HG03159 (cell line): ENCODE measurements around the gene SF3B1.
"Not testable (repeated sequence)": the region's sequence is repeated elsewhere in the genome, so short reads cannot be mapped to it uniquely, and the experiment has no call there.

Experiments
- ATAC-seq: cut with Tn5 transposase; IDR thresholded peaks from one replicate; pipeline ENCODE4 v1.9.1; 2021; ENCODE audit warnings: mild to moderate bottlenecking, moderate library complexity; ENCODE audit not compliant: unreplicated experiment

The SF3B1 gene

DNA sequence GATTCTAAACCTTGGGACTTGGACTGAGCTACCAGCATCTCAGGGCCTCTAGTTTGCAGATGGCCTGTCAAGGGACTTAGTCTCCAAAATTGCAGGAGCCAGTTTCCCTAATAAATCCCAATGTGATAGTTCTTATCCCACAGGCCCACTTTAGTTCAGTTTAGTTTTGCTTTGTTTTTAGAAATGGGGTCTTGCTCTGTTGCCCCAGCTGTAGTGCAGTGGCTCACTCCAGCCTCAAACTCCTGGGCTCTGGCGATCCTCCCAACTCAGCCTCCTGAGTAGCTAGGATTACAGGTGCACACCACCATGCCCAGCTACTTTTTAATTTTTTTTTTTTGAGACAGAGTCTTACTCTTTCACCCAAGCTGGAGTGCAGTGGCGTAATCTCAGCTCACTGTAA lies 2.6 kb upstream of the SF3B1 start:
- no peak for ATAC-seq

DNA sequence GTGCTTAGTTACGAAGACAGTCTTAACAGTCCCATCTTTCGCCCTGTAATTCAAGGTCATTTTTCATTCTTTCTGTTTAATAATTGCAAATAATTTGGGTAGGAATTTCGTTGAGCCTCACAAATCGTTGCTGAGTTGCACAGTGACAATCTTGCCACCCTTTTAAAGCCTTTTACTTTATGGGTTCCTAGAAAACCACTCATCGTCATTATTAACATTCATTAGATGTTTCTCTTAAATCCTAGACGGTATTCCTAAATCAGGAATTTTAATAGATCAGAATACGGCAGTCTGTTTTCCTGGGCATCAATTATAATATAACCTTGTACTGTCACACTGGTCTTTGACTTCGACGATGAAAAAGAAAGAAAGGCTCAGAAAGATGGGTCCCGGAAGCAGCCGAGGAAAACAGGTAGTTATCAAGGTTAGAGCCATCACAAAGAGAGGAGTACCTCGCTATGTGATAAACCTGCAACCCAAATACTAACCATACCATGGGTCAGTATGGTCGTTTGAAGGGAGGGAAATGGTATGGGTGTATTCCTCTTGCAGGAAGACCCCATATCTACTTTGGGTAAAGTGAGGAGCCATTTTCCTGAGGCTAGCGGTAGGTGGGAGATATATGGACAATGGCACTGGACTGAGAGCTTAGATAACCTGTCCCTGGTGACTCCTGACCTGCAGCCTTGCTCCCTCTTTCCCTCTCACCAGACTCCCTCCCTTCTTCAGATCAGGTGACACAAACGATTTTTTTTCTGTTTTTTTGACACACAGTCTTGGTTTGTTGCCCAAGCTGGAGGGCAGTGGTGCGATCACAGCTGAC lies 981 bp upstream of the SF3B1 start:
- ATAC-seq, result no peak

DNA sequence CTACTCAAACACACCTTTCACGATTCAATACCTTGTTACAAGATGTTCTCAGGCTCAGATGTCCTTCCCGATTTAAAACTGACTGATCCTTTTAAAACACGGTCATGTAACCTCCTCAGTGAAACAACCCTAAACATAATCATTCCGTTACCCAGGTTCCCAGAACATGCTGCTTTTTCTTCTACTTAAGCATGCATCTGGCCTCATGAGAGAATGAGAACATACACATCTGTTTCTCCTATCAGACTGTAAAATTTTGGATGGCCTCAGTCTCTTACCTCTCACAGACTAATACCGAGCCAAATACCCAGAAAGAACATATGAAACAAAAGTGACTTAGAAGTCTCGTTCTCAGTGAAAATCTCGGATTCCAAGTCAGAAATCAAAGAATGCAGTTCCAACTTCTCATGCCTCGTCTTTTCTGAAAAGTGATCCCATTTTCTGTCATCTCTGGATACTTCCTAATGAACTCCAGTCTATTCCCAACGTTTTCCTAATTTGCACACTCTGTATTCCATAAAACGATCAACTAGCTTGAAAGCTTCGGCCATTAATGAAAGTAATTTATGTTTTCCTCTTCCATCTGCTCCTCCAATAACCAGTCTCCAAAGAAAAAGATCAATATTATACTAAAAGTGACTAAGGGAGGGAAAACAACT lies 919 bp downstream of the SF3B1 start:
- ATAC-seq, result no peak

DNA sequence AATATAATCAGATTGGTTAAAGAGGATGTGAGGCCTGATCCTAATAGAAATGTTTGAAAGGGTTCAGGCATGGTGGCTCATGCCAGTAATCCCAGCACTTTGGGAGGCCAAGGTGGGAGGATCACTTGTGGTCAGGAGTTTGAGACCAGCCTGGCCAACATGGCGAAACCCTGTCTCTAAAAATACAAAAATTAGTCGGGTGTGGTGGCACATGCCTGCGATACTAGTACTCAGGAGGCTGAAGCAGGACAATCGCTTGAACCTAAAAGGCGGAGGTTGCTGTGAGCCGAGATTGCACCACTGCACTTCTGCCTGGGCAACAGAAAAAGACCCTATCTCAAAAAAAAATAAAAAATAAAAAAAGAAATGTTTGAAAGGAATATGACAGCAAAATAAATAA lies 2.3 kb downstream of the SF3B1 start:
- ATAC-seq, result not testable (repeated sequence)

DNA sequence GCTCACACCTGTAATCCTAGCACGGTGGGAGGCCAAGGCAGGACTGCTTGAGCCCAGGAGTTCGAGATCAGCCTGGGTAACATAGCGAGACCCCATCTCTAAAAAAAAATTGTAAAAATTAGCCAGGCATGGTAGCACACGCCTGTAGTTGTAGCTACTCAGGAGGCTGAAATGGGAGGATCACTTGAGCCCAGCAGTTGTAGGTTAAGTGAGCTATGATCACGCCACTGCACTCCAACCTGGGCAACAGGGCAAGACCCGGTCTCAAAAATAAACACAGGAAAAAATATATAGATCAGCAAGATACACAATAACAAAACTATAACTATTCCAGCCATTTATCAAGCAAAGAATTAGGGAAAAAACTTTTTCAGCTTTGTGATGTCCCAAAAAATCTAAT lies 3.0 kb downstream of the SF3B1 start:
- no peak for ATAC-seq

DNA sequence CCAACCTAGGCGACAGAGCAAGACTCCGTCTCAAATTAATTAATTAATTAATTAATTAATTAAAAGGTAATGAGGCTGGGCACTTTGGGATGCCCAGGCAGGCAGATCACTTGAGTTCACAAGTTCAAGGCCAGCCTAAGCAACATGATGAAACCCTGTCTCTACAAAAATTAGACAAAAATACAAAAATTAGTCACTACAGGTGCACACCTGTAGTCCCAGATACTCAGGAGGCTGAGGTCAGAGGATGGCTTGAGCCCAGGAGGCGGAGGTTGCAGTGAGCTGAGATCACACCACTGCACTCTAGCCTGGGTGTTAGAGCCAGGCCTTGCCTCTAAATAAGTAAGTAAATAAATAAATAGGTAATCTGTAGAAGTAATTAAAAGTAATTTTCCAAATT lies 6.8 kb downstream of the SF3B1 start:
- ATAC-seq, result no peak

DNA sequence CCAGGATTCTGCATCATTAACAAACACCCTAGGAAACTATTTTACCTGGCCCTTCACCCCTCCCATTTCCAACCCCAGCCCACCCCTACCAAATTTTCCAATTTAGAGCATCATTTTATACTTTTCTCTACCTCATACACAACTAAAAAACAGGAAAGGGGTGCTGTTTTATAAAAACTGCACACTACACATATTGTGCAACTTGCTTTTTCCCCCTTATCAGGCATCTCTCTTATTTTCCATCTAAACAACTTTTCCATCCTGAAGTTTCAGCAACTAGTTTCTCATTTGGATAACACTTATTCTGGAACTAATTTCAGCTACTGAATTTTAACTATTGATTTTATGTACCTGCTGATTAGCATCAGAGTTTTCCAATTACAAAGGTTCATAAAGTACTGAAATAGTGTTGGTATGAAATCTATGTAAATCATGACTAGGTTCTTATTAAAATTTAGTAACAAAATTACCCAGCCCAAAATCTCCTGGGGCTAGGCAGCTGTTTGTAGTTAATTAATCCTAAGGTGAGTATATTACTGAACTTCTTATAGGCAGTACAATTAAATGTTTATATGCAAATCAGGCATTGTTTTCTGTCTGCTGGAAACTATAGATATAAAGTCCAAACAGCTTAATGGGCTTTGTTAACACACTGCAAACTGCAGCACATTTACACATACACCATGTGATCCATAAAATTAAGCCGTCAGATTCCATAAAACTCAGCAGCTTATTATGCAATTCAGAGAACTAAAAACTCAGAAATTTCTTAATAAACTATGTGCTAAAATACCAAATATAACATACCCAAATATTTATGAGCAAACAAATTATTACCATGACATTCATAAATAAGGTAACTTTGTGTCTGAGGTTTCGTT lies 7.9 kb downstream of the SF3B1 start:
- ATAC-seq, result no peak

DNA sequence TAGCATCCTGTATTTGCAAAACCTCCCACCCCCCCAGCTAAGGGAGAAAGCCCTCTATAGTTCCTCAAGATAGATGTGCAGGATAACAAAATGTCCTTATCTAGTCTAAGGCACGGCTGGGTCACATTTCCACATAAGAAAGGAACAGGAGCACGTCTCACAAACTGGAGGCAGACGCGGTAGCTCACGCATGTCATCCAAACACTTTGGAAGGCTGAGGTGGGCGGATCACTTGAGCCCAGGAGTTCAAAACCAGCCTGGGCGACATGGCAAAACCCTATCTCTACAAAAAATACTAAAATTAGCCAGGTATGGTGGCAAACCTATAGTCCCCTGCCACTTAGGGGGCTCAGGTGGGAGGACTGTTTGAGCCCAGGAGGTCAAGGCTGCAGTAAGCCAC lies 9.3 kb downstream of the SF3B1 start:
- ATAC-seq, result no peak

DNA sequence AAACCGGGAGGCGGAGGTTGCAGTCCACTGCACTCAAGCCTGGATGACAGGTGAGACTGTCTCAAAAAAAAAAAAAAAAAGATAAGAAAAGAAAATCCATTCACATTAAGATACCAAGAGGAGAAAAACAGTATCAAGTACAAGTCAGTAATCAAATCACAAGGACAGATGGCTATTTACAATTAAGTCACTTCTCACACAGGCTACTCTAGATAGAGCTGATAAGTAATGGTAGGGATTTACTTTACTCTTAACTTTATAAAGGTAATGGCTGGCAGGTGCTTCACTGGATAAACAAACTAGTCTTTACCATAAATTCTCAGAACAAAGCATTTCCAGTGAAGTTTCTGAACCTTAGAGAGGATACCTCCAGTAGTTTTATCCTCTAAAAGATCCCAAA lies 11.5 kb downstream of the SF3B1 start:
- no peak for ATAC-seq

DNA sequence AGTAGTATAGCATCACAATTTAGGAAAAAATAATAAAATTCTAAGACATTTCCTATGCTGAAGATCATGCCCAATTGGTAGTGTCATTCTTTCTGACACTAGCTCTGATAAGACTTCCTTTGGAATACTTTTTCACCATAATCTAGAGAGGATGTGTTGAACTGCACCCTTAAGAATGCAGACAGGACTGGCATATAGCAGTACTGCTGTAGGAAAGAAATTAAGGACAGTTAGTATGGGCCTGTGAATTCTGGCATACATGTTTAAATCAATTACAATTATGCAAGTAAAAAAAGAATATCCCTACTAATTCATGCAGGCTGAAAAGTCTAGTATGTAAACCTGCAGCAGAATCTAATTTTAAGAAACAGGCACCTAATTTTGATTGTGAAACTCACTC lies 15.4 kb downstream of the SF3B1 start:
- ATAC-seq, result no peak

DNA sequence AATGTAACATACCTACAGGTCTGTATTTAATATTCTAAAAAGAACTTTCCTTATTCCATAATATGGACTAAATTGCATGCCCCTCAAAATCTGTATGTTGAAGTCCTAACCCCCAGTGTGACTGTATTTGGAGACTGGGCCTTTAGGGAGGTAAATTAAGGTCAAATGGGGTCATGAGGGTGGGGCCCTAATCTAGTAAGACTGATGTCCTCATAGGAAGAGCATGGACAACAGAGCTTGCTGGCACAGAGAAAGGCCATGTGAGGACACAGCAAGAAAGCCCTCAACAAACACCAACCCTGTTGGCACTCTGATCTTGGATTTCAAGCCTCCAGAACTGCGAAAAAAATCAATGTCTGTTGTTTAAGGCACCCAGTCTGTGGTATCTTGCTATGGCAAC lies 18.6 kb downstream of the SF3B1 start:
- no peak for ATAC-seq

DNA sequence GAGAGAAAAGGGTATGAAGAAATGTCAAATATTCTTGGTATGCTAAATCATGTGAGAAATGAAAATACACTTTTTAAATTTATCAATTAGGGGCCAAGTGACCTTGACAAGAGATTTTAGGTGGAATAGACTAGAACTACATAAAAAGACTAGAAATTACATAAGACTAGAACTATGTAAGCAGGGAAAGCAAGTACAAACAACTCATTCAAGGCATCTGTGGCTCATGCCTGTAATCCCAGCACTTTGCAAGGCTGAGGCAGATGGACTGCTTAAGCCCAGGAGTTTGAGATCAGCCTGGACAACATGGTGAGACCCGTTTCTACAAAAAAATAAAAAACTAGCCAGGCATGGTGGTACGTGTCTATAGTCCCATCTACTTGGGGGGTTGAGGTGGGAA lies 20.3 kb downstream of the SF3B1 start:
- ATAC-seq, result no peak

DNA sequence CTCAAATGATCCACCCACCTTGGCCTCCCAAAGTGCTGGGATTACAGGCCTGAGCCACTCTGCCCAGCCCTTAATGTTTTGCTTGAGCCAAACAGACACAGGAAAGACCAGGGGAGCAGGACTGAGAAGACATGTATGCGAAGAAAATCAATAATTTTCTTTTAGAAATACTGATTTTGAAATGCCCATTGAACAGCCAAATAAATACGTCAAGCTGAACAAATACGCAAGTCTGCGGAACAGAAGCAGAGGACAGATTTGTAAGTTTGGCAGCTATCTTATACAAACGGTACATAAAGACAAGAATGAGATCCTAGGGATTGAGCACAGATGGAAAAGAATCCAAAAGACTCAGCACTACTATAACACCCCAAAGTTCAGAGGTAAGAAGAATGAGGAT lies 20.8 kb downstream of the SF3B1 start:
- ATAC-seq, result no peak

DNA sequence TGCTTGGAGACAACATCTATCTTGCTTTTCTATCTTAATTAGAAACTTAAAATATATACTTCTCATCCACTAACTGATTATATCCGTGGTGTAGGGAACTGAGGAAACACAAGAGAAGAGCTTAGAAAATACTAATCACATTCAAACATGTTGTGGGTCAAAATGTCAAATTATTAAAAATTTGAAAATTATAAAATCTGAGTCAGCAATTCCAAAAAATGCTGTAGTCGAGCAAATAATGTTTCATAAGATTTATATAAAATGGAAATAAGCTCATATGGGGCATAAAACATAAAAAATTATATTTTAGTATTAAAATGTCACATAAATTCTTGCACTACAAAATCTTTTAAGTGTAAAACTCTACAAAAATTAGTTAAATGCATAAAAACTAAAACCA lies 29.2 kb downstream of the SF3B1 start:
- no peak for ATAC-seq

DNA sequence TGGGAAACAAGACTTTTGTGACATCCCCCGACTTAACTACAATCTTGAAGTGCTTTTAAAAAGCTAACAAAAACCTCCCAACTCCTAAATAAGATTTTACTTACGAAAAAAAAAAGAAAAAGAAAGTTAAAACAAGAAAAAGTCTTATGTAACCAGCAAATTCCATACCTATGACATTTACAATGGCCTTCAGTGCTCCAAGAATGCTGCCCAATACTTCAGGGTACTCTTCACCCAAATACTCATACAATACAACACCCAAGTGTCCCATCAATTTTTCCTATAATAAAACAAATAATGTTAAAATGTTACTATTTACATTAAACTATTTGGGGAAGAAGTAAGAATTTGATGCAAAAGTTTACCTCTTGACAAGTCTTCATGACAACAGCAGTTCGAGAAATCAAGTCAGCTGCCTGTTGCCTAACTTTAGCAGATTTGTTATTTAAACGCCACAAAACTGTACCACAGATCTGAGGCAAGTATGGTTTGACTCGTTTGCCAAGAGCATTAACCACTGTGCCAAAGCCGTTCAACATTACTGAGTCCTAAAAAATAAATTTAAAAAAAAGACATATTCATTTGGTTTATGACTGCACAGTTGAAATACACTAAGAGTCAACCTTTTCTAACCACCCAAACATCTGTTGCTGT lies 34.8 kb downstream of the SF3B1 start:
- ATAC-seq, result no peak

DNA sequence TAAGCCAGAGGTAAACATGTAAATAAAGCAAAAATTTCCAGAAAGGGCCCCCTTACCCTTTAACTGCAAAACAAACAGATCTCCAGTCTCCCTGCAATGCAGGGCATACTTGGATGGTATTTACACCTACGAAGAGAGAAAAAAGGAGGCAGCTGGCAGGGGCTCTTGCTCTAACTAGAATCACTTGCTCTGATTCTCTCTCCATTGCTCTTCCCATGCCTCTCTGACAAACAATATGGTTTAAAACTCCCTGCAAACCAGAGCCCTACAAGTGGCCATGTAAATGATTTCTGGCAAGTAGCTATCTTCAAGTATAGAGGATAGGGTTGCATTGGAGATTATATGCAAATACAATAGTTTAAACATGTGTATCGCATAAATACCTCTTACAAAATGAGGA lies 35.9 kb downstream of the SF3B1 start:
- no peak for ATAC-seq

DNA sequence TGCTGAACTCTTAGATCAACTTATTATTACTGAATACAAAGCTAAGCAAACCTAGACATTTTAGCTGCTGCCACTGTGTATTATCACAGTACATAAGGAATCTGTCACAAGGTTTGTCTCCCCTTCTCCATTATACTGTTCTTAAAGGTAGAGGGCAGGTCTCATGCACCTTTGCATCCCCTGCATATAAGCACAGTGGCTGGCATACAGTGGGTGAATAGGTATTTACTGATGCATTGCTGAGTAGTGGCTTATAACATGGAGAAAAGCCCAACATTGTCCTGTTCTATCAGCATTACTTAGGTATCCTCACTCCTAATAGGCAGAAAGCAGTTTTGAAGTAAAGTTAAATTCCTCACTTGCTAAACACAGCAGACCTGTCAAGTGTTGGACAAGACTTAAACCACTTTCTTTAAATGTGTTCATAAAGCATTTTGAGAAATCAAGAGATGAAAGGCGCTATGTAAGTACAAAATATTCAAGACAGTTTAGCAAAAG lies 43.6 kb downstream of the SF3B1 start:
- ATAC-seq, result no peak

DNA sequence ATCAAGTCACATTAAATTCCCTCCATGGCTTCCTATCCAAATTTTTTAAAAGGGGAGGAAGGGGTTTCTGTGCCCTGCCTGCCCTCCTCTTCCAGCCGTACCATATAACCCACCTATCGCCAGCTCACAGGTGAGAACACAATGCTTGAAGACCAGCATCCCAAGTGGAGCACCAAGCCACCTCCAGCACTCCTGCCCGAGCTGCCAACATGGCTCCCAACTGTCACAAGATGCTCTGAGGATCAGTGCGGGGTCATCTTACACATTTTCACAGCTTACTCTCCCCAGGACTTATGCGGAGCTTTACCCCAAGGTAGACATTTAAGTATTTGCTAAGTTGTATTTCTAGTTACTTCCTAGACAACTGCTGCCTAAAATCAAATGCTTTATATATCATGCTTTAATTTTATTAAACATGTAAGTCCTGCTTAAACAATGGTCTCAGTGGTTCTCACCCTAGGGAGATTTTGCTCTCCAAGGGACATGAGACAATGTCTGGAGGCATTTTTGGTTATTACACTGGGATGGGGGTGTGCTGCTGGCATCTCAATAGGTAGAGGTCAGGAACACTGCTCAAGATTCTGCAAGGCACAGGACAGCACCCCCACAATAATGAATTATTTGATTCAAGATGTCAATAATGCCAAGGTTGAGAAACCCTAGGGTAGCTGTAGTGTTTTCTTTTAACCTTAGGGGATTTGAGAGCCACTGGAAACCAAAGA lies 45.8 kb downstream of the SF3B1 start:
- no peak for ATAC-seq

DNA sequence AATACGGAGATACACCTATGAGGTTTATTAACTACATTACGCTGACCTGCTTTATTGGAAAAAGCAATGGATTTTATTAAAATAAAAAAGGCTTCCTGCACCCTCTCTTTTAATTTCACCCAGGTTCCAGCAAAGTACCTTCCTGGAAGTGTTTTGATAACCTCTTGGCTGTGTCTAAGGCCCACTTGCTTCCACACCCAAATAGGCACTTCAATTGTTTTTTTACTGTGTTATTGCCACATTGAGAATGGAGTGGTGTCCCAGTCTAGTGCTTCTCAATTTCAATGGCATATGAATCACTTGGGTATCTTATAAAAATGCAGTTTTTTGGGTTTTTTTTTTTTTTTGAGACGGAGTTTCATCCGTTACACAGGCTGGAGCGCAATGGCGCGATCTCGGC lies 47.6 kb downstream of the SF3B1 start:
- no peak for ATAC-seq

DNA sequence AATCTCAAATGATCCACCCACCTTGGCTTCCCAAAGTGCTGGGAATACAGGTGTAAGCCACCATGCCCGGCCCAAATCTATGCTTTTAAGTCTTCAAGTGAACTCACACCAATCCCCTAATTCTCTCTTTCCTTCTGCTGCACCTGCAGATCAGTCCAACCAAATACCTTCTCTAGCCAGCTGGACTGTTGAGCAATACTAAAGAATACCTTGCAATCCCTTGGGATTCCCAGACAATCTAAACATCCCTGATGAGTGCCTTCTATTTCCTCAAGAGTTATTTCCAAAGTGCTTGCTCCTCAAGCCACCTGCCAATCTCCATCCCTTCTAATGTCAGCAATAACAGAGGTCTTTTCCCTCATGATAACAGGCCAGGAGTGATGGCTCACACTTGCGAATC lies 48.6 kb downstream of the SF3B1 start:
- no peak for ATAC-seq
